Astrocyte (in vitro differentiated cells and primary cell): ENCODE data around the gene ST8SIA3.

Source experiments
- CTCF ChIP-seq: IDR thresholded peaks from 2 replicates; pipeline ENCODE4 v1.5.1; 2011; ENCODE audit warnings: low read depth, mild to moderate bottlenecking, inconsistent platforms, low read length, moderate library complexity; ENCODE audit not compliant: insufficient read depth
- EZH2 ChIP-seq: IDR thresholded peaks from 2 replicates; pipeline ENCODE4 v1.6.1; 2012; ENCODE audit warnings: mild to moderate bottlenecking, low read length, inconsistent platforms; ENCODE audit not compliant: insufficient read depth

GRCh38 chr18:57312346-57313144 is 39.8 kb upstream of the ST8SIA3 start:
- TF ChIP-seq CTCF (no peak), EZH2 (no peak)
